ENCODE measurements around the gene VWA5B2. TPM values are rescaled to one million over a fixed set of nuclear protein-coding genes. Genes with fewer than 3 reads are reported as not detected.

The VWA5B2 gene
- total RNA-seq, 1 experiment from 2014 or later: 1.6 TPM

DNA sequence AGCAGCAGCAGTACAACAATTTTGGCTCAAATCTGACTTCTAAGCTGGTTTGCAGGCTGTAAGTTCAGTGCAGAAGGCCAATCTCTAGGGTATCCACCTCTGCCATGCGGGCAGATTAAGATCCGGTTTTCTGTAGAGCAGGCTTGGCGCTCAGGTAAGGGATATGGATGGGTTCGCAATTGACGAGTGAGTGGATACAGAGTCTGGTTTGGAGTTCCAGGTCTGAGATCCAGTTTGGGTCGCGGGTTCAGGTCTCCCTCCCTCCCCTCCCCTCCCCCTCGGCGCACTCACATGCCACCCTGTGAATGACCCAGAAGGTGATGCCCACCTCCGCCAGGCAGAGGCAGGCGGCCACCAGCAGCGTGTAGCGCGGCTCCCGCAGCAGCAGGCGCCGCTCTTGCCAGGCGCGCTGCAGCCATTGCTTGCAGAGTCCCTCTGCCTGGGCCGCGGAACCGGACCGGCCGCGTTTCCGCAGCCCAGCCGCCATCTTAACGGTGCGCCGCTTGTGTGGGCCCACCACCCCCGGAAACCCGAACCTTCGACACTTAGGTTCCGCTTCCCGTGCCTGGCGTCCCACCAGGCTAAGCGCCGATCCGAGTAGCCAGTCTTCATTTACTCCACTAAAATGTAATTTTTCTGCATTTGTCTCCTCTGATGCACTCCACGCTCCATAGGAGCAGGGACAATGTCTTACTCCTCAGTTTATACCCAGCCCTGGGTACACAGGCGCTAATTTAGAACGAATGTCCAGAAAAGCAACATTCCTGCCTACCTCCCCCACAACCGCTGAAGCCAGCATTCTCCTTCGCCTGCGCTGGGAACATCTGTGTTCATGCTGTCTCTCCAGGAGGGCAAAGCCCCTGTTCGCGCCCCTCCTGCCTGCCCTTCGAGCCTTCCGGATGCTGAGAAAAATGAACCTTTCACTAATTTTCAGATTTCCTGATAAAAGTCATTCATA, 19.3 kb downstream of the VWA5B2 start, which contains the start of gene ALG3:
TSS of gene ALG3 (minus strand) at position 509 of the 958 bp plus-strand sequence. CDS start at position 487, 22 bp downstream.
- intact Hi-C loops (cut with micrococcal nuclease; ENCODE audit: unreplicated experiment): loop anchor here (1.0 to 2.0 kb wide), 3 partner anchors 18 to 104 kb away; no protein-coding TSS in a partner anchor
- Histone ChIP-seq H3K27me3 (replicated peaks; ENCODE audit: control insufficient read depth, insufficient read depth, low read length) (no peaks in the 10 kb centered on the region), H3K4me3 (ENCODE audit: low read depth, low read length) (peak within 1 kb of the TSS; percentile 89), H3K36me3 (ENCODE audit: control insufficient read depth, insufficient read depth, low read length) (no peaks in the 10 kb centered on the region; the same call in 1 of the 2 replicates), H3K4me1 (no peaks in the 10 kb centered on the region), H3K9me3 (no peaks in the 10 kb centered on the region)
- peaks cover 27% of the 10 kb centered on the region for H3K36me3 Mint-ChIP-seq (ENCODE audit: insufficient read depth, unreplicated experiment)
- H3K4me3 Mint-ChIP-seq (ENCODE audit: unreplicated experiment): peak within 1 kb of the TSS; percentile 89
- no peaks in the 10 kb centered on the region for H3K27me3 Mint-ChIP-seq (ENCODE audit: insufficient read depth, unreplicated experiment)
- BruUV-seq (replicated peaks): TSS peak; percentile 79
- ChIA-PET POLR2A (no interaction called here), CTCF (interaction anchor here (1.0 kb wide), 1 partner anchor 9 kb away, joined by 4 read pairs; no protein-coding TSS in a partner anchor)
- H3K4me1 Mint-ChIP-seq (ENCODE audit: low read depth, unreplicated experiment): no peaks in the 10 kb centered on the region
- H3K27ac Mint-ChIP-seq (ENCODE audit: unreplicated experiment): peak within 1 kb of the TSS; percentile 96
- peak; percentile 87 to 91 for DNase-seq
- H3K9me3 Mint-ChIP-seq (ENCODE audit: unreplicated experiment): no peaks in the 10 kb centered on the region
- TF ChIP-seq, protein P1, sequence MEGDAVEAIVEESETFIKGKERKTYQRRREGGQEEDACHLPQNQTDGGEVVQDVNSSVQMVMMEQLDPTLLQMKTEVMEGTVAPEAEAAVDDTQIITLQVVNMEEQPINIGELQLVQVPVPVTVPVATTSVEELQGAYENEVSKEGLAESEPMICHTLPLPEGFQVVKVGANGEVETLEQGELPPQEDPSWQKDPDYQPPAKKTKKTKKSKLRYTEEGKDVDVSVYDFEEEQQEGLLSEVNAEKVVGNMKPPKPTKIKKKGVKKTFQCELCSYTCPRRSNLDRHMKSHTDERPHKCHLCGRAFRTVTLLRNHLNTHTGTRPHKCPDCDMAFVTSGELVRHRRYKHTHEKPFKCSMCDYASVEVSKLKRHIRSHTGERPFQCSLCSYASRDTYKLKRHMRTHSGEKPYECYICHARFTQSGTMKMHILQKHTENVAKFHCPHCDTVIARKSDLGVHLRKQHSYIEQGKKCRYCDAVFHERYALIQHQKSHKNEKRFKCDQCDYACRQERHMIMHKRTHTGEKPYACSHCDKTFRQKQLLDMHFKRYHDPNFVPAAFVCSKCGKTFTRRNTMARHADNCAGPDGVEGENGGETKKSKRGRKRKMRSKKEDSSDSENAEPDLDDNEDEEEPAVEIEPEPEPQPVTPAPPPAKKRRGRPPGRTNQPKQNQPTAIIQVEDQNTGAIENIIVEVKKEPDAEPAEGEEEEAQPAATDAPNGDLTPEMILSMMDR (IDR thresholded peaks at IDR 0.05; ENCODE audit: insufficient read depth in 1 of 2, low read depth in 1 of 2, low read length in 1 of 2, severe bottlenecking in 1 of 2, unreplicated experiment in 1 of 2): peak in 1 of 2 experiments; percentile 19

DNA sequence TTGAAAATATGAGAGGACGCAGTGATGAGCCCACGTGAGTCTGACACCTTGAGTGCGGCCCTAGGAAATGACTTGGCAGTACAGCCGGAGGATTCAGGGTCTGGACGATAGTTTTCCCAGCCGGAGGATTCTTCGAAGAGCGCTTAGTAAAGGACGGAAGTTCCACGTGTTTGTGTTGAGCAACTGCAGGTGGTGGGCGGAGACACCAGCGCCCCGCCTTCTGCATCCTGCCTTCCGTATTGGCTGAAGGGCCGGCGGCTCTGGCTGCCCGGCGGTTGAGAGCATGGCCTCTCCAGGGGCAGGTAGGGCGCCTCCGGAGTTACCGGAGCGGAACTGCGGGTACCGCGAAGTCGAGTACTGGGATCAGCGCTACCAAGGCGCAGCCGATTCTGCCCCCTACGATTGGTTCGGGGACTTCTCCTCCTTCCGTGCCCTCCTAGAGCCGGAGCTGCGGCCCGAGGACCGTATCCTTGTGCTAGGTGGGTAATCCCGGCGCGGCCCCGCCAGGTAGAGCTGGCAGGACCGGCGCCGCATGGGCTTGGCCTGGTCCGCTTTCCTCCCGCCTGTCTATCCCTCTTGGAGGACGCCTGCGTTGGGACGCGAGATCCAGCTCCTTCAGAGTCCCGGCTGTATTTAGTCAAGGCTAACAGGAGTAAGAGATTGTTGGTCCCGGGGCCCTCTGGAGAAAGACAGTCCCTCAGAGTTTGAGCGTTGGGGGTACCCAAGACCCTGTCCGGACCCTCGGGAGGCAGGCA, 20.2 kb downstream of the VWA5B2 start, which contains the start of gene EEF1AKMT4:
TSS of gene EEF1AKMT4 (plus strand) at position 261 of the 755 bp plus-strand sequence. CDS start at position 284, 23 bp downstream.
- H3K36me3 ChIP-seq (ENCODE audit: control insufficient read depth, insufficient read depth, low read length): no peaks in the 10 kb centered on the region; the same call in 1 of the 2 replicates
- BruUV-seq (replicated peaks): TSS peak; percentile 51
- no peaks in the 10 kb centered on the region for H3K4me1 ChIP-seq
- Mint-ChIP-seq H3K9me3 (ENCODE audit: unreplicated experiment) (no peaks in the 10 kb centered on the region), H3K4me1 (ENCODE audit: low read depth, unreplicated experiment) (no peaks in the 10 kb centered on the region), H3K27me3 (ENCODE audit: insufficient read depth, unreplicated experiment) (no peaks in the 10 kb centered on the region), H3K4me3 (ENCODE audit: unreplicated experiment) (peak within 1 kb of the TSS; percentile 89), H3K27ac (ENCODE audit: unreplicated experiment) (peak within 1 kb of the TSS; percentile 96), H3K36me3 (ENCODE audit: insufficient read depth, unreplicated experiment) (peaks cover 22% of the 10 kb centered on the region)
- H3K4me3 ChIP-seq (ENCODE audit: low read depth, low read length): peak within 1 kb of the TSS; percentile 89
- ChIA-PET POLR2A (no interaction called here), CTCF (interaction anchor here (0.6 to 1.0 kb wide), 3 partner anchors 9 to 75 kb away, joined by 4 to 5 read pairs (median 4); no protein-coding TSS in a partner anchor)
- no peaks in the 10 kb centered on the region for H3K9me3 ChIP-seq
- no peaks in the 10 kb centered on the region for H3K27me3 ChIP-seq (replicated peaks; ENCODE audit: control insufficient read depth, insufficient read depth, low read length)
- peak; percentile 97 to 98 for DNase-seq
- TF ChIP-seq, protein P1 (IDR thresholded peaks at IDR 0.05; ENCODE audit: insufficient read depth in 1 of 2, low read depth in 1 of 2, low read length in 1 of 2, severe bottlenecking in 1 of 2, unreplicated experiment in 1 of 2): peak; percentile 38 to 60
- intact Hi-C loops (cut with micrococcal nuclease; ENCODE audit: unreplicated experiment): loop anchor here (1.0 to 2.0 kb wide), 4 partner anchors 13 to 105 kb away; no protein-coding TSS in a partner anchor
